Endothelial cell of umbilical vein (primary cell): ENCODE results near the gene CNTN1. TPM values are rescaled to one million over a fixed set of nuclear protein-coding genes. Genes with fewer than 3 reads are reported as not detected.

Experiments used
- BruUV-seq: library from RNA; stranded (reverse); fragments of 400-500 nt; replicated peaks from 2 replicates; lab custom pipeline; 2021; lab: Mats Ljungman, UMichigan
- CTCF ChIA-PET: fragments of 300-600, 350-600 bp; sonication (Branson Sonifier 250); formaldehyde crosslinking; loops from one replicate; lab custom pipeline; 2021; ENCODE audit warnings: antibody characterized with exemption, inconsistent platforms; lab: Charles Lee
- POLR2A ChIA-PET: fragments of 300-600, 350-600 bp; sonication (Branson Sonifier 250); formaldehyde crosslinking; loops from one replicate; lab custom pipeline; 2021; ENCODE audit warnings: antibody characterized with exemption, inconsistent platforms; lab: Charles Lee
- DNase-seq: peaks from one replicate; pipeline ENCODE4 v3.0.0-alpha.2; 2011; ENCODE audit warnings: low read depth, low spot score
- FAIRE-seq: peaks from 2 replicates; lab custom pipeline; 2011; peaks lifted over from hg19 to GRCh38; lab: Jason Lieb, UNC
- H2AFZ ChIP-seq: 2 replicates; pipeline ENCODE4 v1.6.0; 2012; ENCODE audit warnings: low read depth, low read length, control low read depth, inconsistent platforms
- H3K27ac ChIP-seq: 2 replicates; pipeline ENCODE4 v1.5.1; 2011; ENCODE audit warnings: low read depth, mild to moderate bottlenecking, control low read depth, low read length, moderate library complexity; ENCODE audit not compliant: insufficient read depth
- H3K27me3 ChIP-seq, 2 experiments: 2 replicates each; pipeline versions ENCODE4 v1.6.0 to v1.6.1; 2011; ENCODE audit warnings: low read length in 2 of 2, mixed read lengths in 1 of 2; ENCODE audit not compliant: control insufficient read depth in 2 of 2, insufficient read depth in 2 of 2
- H3K36me3 ChIP-seq, 2 experiments: 2 replicates in 1 of 2; 3 replicates in 1 of 2; pipeline ENCODE4 v1.5.1; 2011; ENCODE audit warnings: low read length in 2 of 2, mild to moderate bottlenecking in 1 of 2, moderate library complexity in 1 of 2; ENCODE audit not compliant: control insufficient read depth in 2 of 2, insufficient read depth in 2 of 2; ENCODE audit errors: extremely low read depth in 1 of 2
- H3K4me1 ChIP-seq: 3 replicates; pipeline ENCODE4 v1.5.1; 2011; ENCODE audit warnings: mild to moderate bottlenecking, low read length; ENCODE audit not compliant: control insufficient read depth, insufficient read depth; ENCODE audit errors: extremely low read depth
- H3K4me2 ChIP-seq: 2 replicates; pipeline ENCODE4 v1.6.1; 2011; ENCODE audit warnings: low read length, control low read depth, mixed read lengths; ENCODE audit not compliant: insufficient read depth
- H3K4me3 ChIP-seq, 3 experiments: fragments of 200-600 bp in 1 of 3; sonication (generic), shearing (Covaris generic) in 1 of 3; replicated peaks in 1 of 3; 2 replicates each; pipeline ENCODE4 v1.5.1; 2011 to 2016; ENCODE audit warnings: control low read depth in 3 of 3, low read length in 3 of 3, mild to moderate bottlenecking in 2 of 3, inconsistent platforms in 1 of 3, low read depth in 1 of 3, moderate library complexity in 1 of 3; ENCODE audit not compliant: insufficient read depth in 1 of 3
- H3K79me2 ChIP-seq: 2 replicates; pipeline ENCODE4 v1.6.0; 2012; ENCODE audit warnings: low read length, inconsistent platforms; ENCODE audit not compliant: control insufficient read depth, insufficient read depth
- H3K9ac ChIP-seq: replicated peaks from 2 replicates; pipeline ENCODE3; 2011; ENCODE audit warnings: low read length, control low read depth; ENCODE audit not compliant: insufficient read depth; ENCODE audit errors: extremely low read depth
- H3K9me1 ChIP-seq: replicated peaks from 3 replicates; pipeline ENCODE4 v1.6.0; 2011; ENCODE audit warnings: mild to moderate bottlenecking, low read length; ENCODE audit not compliant: control insufficient read depth, insufficient read depth; ENCODE audit errors: extremely low read depth
- H3K9me3 ChIP-seq: replicated peaks from 2 replicates; pipeline ENCODE4 v1.5.1; 2012; ENCODE audit warnings: low read length, inconsistent platforms; ENCODE audit not compliant: control insufficient read depth, insufficient read depth
- H4K20me1 ChIP-seq: replicated peaks from 2 replicates; pipeline ENCODE3; 2011; ENCODE audit warnings: mild to moderate bottlenecking, low read length; ENCODE audit not compliant: control insufficient read depth, insufficient read depth; ENCODE audit errors: extremely low read depth
- EZH2 ChIP-seq: IDR thresholded peaks from 2 replicates; pipeline ENCODE4 v1.6.1; 2012; ENCODE audit warnings: borderline replicate concordance, low read depth, mild to moderate bottlenecking, moderate library complexity, low read length, inconsistent platforms; ENCODE audit not compliant: severe bottlenecking
- FOS ChIP-seq: IDR thresholded peaks from 2 replicates; pipeline ENCODE4 v1.6.1; 2011; ENCODE audit warnings: mild to moderate bottlenecking, low read length, moderate library complexity, borderline replicate concordance; ENCODE audit not compliant: insufficient read depth
- GATA2 ChIP-seq: IDR thresholded peaks from 2 replicates; pipeline ENCODE4 v1.7.0; 2011; ENCODE audit warnings: low read depth, mild to moderate bottlenecking, moderate library complexity, mixed read lengths, low read length; ENCODE audit not compliant: insufficient read length, insufficient read depth
- JUN ChIP-seq: IDR thresholded peaks from 2 replicates; pipeline ENCODE4 v1.6.1; 2011; ENCODE audit warnings: borderline replicate concordance, low read depth; ENCODE audit not compliant: insufficient read length, insufficient read depth
- MYC ChIP-seq: IDR thresholded peaks from one replicate; pipeline ENCODE4 v1.6.1; 2011; ENCODE audit warnings: mild to moderate bottlenecking, low read depth, low read length
- POLR2A ChIP-seq: IDR thresholded peaks from 2 replicates; pipeline ENCODE4 v1.6.1; 2012; ENCODE audit warnings: low read depth, mild to moderate bottlenecking, control low read depth, low read length
- POLR2AphosphoS5 ChIP-seq: IDR thresholded peaks from 2 replicates; pipeline ENCODE4 v1.6.1; 2012; ENCODE audit warnings: low read depth, mild to moderate bottlenecking, control low read depth, low read length, moderate library complexity; ENCODE audit not compliant: insufficient read depth
- dilution Hi-C: fragments of 300-500 bp; cut with MboI; formaldehyde crosslinking; loops from one replicate; pipeline ENCODE4 v1.15.0; 2019; ENCODE audit warnings: low sequenced_read_pairs; ENCODE audit not compliant: extremely low pct_ligation_motif_present
- intact Hi-C: fragments of 100-400 bp; cut with micrococcal nuclease; formaldehyde crosslinking; loops from one replicate; pipeline ENCODE4 v1.10.0; 2022
- polyA plus RNA-seq, 4 experiments: library from polyadenylated mRNA; depleted of rRNA in 3 of 4; stranded (reverse) in 3 of 4; unstranded in 1 of 4; fragments of >200 nt; gene quantifications; 2 replicates each; pipeline versions ENCODE4 v1.2.1 to v1.2.3, GENCODE V29; 2011 to 2012; ENCODE audit warnings: missing spikeins in 1 of 4
- total RNA-seq: library from RNA; stranded (reverse); gene quantifications from 2 replicates; pipeline ENCODE4 v1.2.3, GENCODE V29; 2021
- TF ChIP-seq, protein P1 (sequence below), 2 donors: IDR thresholded peaks; 1 replicate in 1 of 2; 2 replicates in 1 of 2; pipeline ENCODE4 v1.5.1; 2011; ENCODE audit warnings: low read length in 2 of 2, mild to moderate bottlenecking in 2 of 2, moderate library complexity in 2 of 2, control low read depth in 1 of 2, inconsistent platforms in 1 of 2, low read depth in 1 of 2; ENCODE audit not compliant: insufficient read depth in 1 of 2; ENCODE audit errors: extremely low read depth in 1 of 2
- TF ChIP-seq, protein P2 (sequence below): IDR thresholded peaks from 2 replicates; pipeline ENCODE4 v1.6.1; 2011; ENCODE audit not compliant: insufficient read depth, insufficient read length

The CNTN1 gene
- total and polyA plus RNA-seq, 2 donors (not counting 3 experiments of a cell fraction or from before 2014, with no cell fraction given) = 0.07 TPM; not detected in 1

DNA sequence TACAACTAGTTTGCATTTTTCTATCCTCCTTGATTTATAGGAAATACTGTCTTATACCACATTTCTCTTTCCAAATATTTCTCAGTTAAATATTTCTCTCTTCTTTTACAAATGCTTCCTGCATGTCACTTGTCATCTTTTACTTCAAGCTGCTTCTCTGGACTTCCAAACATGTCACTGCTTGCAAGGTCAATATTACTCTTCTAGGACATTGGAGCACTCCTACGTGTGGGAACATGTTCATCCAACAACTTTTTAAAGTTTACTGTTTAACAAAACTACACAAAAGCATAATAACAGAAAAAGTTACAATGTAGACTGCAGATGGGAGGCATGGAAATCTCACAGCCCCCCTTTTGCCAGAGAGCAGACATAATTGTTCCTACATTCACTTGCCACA, 28.5 kb upstream of the CNTN1 start:
- Histone ChIP-seq H3K27ac (no peak overlapping the region), H3K9me1 (no peaks in the 10 kb centered on the region), H3K4me2 (no peak overlapping the region), H3K4me1 (no peaks in the 10 kb centered on the region), H3K4me3 (no peak overlapping the region), H3K9me3 (no peaks in the 10 kb centered on the region), H2AFZ (no peak overlapping the region), H3K27me3 (no peaks in the 10 kb centered on the region), H3K36me3 (no peaks in the 10 kb centered on the region), H3K79me2 (no peaks in the 10 kb centered on the region), H4K20me1 (no peaks in the 10 kb centered on the region), H3K9ac (no peak overlapping the region)
- dilution Hi-C loops = no loop called here
- intact Hi-C loops = no loop called here
- no peak for FAIRE-seq
- no TSS peak for BruUV-seq
- CTCF ChIA-PET = no interaction called here
- TF ChIP-seq EZH2 (no peak), MYC (no peak), POLR2AphosphoS5 (no peak), FOS (no peak), POLR2A (no peak), GATA2 (no peak), JUN (no peak)
- TF ChIP-seq, protein P1, sequence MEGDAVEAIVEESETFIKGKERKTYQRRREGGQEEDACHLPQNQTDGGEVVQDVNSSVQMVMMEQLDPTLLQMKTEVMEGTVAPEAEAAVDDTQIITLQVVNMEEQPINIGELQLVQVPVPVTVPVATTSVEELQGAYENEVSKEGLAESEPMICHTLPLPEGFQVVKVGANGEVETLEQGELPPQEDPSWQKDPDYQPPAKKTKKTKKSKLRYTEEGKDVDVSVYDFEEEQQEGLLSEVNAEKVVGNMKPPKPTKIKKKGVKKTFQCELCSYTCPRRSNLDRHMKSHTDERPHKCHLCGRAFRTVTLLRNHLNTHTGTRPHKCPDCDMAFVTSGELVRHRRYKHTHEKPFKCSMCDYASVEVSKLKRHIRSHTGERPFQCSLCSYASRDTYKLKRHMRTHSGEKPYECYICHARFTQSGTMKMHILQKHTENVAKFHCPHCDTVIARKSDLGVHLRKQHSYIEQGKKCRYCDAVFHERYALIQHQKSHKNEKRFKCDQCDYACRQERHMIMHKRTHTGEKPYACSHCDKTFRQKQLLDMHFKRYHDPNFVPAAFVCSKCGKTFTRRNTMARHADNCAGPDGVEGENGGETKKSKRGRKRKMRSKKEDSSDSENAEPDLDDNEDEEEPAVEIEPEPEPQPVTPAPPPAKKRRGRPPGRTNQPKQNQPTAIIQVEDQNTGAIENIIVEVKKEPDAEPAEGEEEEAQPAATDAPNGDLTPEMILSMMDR (IDR thresholded peaks at IDR 0.05; ENCODE audit: extremely low read depth in 1 of 2, insufficient read depth in 1 of 2, low read depth in 1 of 2, low read length in 2 of 2) = no peak
- TF ChIP-seq, protein P2, sequence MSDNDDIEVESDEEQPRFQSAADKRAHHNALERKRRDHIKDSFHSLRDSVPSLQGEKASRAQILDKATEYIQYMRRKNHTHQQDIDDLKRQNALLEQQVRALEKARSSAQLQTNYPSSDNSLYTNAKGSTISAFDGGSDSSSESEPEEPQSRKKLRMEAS = no peak
- no peak for DNase-seq
- POLR2A ChIA-PET = no interaction called here
